Lung (tissue), 12 donors: ENCODE results near the gene CES4A. TPM values are rescaled to one million over a fixed set of nuclear protein-coding genes. Genes with fewer than 3 reads are reported as not detected.
"Not testable (repeated sequence)": the region's sequence is repeated elsewhere in the genome, so short reads cannot be mapped to it uniquely, and the experiment has no call there.

Source experiments
- ATAC-seq: fragments of 200-7000 bp; cut with Tn5 transposase; one replicate; pipeline ENCODE4 v1.9.1; 2020; ENCODE audit warnings: moderate number of reproducible peaks; ENCODE audit not compliant: insufficient read depth, low FRiP score
- DNase-seq, 3 donors: peaks; one replicate each; pipeline ENCODE4 v3.0.0-alpha.2; 2013 to 2017
- H3K27ac ChIP-seq, 2 donors: one replicate each; pipeline ENCODE4 v1.5.1; 2013; ENCODE audit warnings: mild to moderate bottlenecking in 2 of 2, moderate library complexity in 2 of 2, control low read depth in 1 of 2, inconsistent platforms in 1 of 2, low read depth in 1 of 2, low read length in 1 of 2
- H3K27me3 ChIP-seq, 3 donors: one replicate each; pipeline ENCODE4 v1.5.1; 2013; ENCODE audit warnings: low read length in 2 of 3; ENCODE audit not compliant: control insufficient read depth in 3 of 3, insufficient read depth in 3 of 3
- H3K36me3 ChIP-seq, 4 donors: one replicate each; pipeline ENCODE4 v1.5.1; 2013; ENCODE audit warnings: low read length in 4 of 4, mild to moderate bottlenecking in 1 of 4, moderate library complexity in 1 of 4; ENCODE audit not compliant: control insufficient read depth in 4 of 4, insufficient read depth in 4 of 4
- H3K4me1 ChIP-seq, 5 donors: one replicate each; pipeline ENCODE4 v1.5.1; 2013; ENCODE audit warnings: low read length in 5 of 5, mild to moderate bottlenecking in 2 of 5, moderate library complexity in 1 of 5; ENCODE audit not compliant: control insufficient read depth in 5 of 5, insufficient read depth in 5 of 5
- H3K4me3 ChIP-seq: one replicate; pipeline ENCODE4 v1.5.1; 2013; ENCODE audit warnings: mild to moderate bottlenecking, control low read depth, moderate library complexity
- H3K9ac ChIP-seq, 2 donors: one replicate each; pipeline ENCODE4 v1.5.1; 2013; ENCODE audit warnings: low read length in 2 of 2, control low read depth in 1 of 2; ENCODE audit not compliant: insufficient read depth in 1 of 2
- H3K9me3 ChIP-seq, 4 donors: one replicate each; pipeline ENCODE4 v1.5.1; 2013; ENCODE audit warnings: low read length in 3 of 4, mild to moderate bottlenecking in 1 of 4, moderate library complexity in 1 of 4; ENCODE audit not compliant: control insufficient read depth in 4 of 4, insufficient read depth in 3 of 4
- CTCF ChIP-seq: IDR thresholded peaks from 2 replicates; pipeline ENCODE4 v1.5.1; 2012; ENCODE audit warnings: mild to moderate bottlenecking; ENCODE audit errors: control extremely low read depth, extremely low read depth
- WGBS, 2 donors: extraction: QIAGEN DNeasy Blood & Tissue Kit; methylation state at CpG; one replicate each; pipeline ENCODE4 v1.1.7; 2013; 5-methylcytosine and 5-hydroxymethylcytosine counted together
- polyA plus RNA-seq, 2 donors: library from polyadenylated mRNA; stranded (reverse); fragments of 200-250 nt; gene quantifications; one replicate each; pipeline ENCODE4 v1.2.1, GENCODE V29; 2013
- total RNA-seq, 2 donors: library from RNA; depleted of rRNA in 1 of 2; stranded (reverse); fragments of >200 nt in 1 of 2; gene quantifications; one replicate each; pipeline ENCODE4 v1.2.1, GENCODE V29; 2014 to 2021
- donor health status: control.
- donor health status: control.
- donor health status: Bipolar disorder and iron deficiency.
- donor health status: healthy.
- donor health status: DM: yes; HTN: yes; CAD: no.

CES4A gene
- total and polyA plus RNA-seq, 4 donors, result 8.0 to 29.8 (median 13.6) TPM

- H3K9ac ChIP-seq, result no peak overlapping the region
- no peak overlapping the region for H3K27ac ChIP-seq
- no peaks in the 10 kb centered on the region for H3K4me1 ChIP-seq
- TF ChIP-seq CTCF, result no peak
- H3K9me3 ChIP-seq, result no peaks in the 10 kb centered on the region
- WGBS, 2 donors, result 89 to 93% methylated on average over 5 to 6 of the region's 6 CpGs
- ATAC-seq (no peak), DNase-seq (no peak)
- H3K4me3 ChIP-seq, result no peak overlapping the region
- H3K27me3 ChIP-seq, result no peaks in the 10 kb centered on the region
- H3K36me3 ChIP-seq, result no peaks in the 10 kb centered on the region
These were observed 14.7 kb upstream of the CES4A start for GRCh38 chr16:66973716-66974115.

GRCh38 chr16:66974156-66974931 lies 14.0 kb upstream of the CES4A start:
- not testable (repeated sequence) for H3K27ac ChIP-seq, H3K27me3 ChIP-seq, H3K9me3 ChIP-seq, H3K36me3 ChIP-seq, H3K4me3 ChIP-seq, DNase-seq, H3K4me1 ChIP-seq, ATAC-seq, H3K9ac ChIP-seq
- WGBS, 2 donors, result 89 to 93% methylated on average over 30 to 32 of the region's 32 CpGs

GRCh38 chr16:66974932-66975246 lies 13.5 kb upstream of the CES4A start:
- DNase-seq, H3K4me3 ChIP-seq, H3K9me3 ChIP-seq, H3K36me3 ChIP-seq, ATAC-seq, H3K4me1 ChIP-seq, H3K27me3 ChIP-seq, H3K27ac ChIP-seq, H3K9ac ChIP-seq: not testable (repeated sequence)
- 53 to 60% methylated on average over 8 to 11 of the region's 11 CpGs for WGBS, 2 donors

GRCh38 chr16:66975302-66975893 lies 13.0 kb upstream of the CES4A start:
- peaks cover 0 to 5% (median 0%) of the 10 kb centered on the region in 5 donors for H3K4me1 ChIP-seq
- DNase-seq (no peak), ATAC-seq (no peak)
- TF ChIP-seq CTCF, result no peak
- H3K36me3 ChIP-seq, result no peaks in the 10 kb centered on the region
- 81 to 84% methylated on average over 14 of the region's 14 CpGs for WGBS, 2 donors
- no peak overlapping the region for H3K4me3 ChIP-seq
- no peak overlapping the region for H3K27ac ChIP-seq
- H3K27me3 ChIP-seq, result no peaks in the 10 kb centered on the region
- no peak overlapping the region for H3K9ac ChIP-seq
- no peaks in the 10 kb centered on the region for H3K9me3 ChIP-seq
